HG02571 (cell line): Measurements from ENCODE around the gene HIVEP3.

Experiments
- ATAC-seq: cut with Tn5 transposase; IDR thresholded peaks from one replicate; pipeline ENCODE4 v1.9.1; 2021; ENCODE audit warnings: mild to moderate bottlenecking, moderate library complexity; ENCODE audit not compliant: unreplicated experiment

HIVEP3 gene

DNA sequence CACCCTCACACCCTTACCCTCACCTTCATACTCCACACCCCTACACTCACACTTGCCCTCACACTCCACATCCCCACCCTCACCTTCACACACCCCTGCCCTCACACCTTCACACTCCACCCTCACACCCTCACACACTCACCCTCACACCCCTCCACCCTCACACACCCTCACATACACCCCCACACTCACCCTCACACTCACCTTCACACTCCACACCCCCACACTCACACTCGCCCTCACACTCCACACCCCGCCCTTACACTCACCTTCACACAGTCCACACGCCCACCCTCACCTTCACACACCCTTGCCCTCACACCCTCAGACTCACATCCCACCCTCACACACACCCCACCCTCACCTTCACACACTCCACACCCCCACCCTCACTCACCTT is 390.6 kb downstream of the HIVEP3 start:
- ATAC-seq = no peak

DNA sequence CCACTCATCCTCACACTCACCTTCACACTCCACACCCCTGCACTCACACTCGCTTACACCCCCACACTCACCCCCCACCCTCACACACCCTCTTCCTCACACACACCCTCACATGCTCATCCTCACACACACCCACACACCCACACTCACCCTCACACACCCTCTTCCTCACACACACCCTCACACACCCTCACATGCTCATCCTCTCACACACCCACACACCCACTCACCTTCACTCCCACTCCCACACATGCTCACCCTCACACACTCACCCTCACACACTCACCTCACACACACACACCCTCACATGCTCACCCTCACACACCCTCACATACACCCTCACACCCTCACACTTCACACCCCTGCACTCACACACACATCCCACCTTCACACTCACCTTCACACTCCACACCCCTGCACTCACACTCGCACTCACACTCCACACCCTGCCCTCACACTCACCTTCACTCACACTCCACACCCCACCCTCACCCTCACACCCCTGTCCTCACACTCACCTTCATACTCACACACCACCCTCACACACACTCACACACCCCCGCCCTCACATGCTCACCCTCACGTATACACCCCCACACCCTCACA is 391.7 kb downstream of the HIVEP3 start:
- ATAC-seq = no peak

DNA sequence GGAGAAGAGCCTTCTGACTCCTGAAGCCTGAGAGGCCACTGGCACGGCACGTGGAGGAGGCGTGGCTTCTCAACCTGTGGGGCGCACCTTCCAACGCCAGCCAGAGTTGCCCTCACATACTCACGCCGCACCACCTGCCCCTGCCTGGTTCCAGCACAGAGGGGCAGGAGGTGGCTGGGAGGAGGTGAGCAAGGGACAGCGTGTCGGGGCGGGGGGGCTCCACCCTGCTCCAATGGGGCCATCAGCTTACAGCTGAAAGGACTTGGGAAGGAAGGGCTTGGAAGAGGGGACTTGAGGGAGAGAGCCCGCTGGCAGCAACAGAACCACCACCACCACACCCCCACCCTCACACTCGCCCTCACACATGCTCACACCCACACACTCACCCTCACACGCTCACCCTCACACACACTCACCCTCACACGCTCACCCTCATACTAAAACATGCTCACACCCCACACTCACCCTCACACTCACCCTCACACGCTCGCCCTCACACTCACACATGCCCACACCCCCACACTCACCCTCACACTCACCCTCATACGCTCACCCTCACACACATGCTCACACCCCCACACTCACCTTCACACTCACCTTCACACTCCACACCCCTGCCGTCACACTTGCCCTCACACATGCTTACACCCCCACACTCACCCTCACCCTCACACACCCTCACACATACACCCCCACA is 392.7 kb downstream of the HIVEP3 start:
- ATAC-seq = no peak

DNA sequence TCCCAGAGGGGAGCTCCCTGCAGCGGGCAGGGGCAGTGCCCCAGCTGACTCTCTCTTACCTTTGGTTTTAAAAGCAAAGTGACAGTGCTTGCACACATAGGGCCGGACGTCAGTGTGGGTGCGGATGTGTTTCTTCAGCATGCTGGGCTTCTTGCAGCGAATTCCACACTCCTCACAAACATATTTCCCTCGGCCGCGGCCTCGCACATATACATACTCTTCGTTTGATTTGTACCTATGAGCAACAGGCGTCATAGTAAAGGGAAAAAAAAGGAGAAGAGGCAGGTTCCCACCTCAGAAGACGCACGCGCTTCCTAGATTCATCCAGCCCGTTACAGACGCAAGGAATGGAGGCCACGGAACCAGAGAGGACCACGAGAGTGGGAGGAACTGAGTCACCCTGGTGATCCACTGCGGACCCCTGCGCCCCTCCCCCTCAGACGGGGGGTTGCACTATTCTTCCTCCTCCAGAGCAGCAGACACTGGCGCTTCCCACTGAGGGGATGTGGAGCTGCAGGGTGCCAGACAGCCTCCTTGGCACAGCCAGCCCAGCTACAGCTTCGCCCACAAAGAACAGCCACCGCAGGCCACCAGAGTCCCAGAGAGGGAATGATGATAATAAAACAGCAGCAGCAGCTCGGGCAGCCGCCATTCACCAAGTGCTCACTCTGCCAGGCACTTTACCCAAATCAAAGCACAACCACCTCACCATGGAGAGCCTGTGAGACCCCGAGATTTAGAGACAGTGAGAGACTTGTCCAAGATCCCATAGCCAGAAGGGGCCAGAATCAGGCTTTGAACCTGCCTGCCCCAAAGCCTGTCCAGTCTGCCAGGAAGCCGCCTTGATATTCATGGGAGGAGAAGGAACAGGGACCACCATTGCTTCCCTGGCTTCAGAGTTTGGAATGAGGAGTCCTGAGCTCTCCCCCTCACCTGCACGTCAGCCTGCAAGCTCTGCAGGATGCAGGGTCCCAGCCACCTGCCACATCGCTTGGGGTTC is 393.7 kb downstream of the HIVEP3 start:
- ATAC-seq = no peak

DNA sequence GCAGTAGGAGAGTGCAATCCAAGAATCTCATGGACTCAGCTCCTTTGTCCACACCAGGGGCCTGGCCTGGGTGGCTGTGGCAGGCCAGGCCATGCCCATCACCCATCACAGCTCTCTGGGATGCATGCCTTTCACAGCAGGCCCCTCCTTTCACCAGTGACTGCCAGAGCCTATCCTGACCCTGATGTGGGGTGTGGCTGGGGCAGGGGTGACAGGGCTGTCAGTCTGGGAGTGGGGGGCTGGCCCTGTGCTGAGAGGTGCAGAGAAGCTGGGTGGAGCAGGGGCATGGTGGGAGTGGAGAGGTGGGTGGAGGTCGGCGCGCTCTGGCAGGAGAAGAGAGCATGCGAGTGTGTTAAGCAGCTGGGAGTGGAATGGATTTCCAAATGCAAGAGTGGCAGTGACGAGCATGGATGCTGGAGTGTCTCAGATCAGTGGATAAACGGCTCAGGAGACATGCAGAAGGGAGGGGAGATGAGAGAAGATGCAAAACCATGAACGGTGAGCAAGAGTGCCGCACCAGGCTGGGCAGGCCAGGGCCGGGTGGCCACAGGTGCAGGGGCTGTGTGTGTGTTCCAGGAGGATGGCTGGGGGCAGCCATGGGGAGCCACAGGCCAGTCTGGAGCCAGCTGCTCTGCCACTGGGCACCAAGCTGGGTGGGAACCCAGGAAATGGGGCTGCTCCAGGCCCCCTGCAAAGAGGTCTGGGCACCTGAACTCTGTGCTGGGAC is 394.6 kb downstream of the HIVEP3 start:
- no peak for ATAC-seq

DNA sequence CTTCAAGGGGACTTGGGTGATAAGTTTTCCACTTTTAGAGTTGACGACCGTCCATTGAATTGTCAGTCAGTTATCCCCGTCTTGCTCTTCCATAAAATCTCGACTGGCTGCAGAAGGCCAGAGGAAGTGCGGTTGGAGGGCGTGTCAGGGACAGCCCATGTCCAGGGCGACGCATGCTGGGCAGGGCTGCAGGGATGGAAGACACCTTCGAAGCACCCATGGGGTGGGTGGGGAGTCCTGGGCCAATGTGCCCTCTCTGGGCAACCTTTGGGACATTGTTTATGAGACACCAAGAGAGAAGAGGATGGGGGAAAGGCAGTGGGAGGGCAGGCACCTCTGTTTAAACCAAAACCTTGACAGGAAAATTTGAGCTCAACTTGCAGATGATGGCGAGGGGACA is 395.7 kb downstream of the HIVEP3 start:
- ATAC-seq = no peak

DNA sequence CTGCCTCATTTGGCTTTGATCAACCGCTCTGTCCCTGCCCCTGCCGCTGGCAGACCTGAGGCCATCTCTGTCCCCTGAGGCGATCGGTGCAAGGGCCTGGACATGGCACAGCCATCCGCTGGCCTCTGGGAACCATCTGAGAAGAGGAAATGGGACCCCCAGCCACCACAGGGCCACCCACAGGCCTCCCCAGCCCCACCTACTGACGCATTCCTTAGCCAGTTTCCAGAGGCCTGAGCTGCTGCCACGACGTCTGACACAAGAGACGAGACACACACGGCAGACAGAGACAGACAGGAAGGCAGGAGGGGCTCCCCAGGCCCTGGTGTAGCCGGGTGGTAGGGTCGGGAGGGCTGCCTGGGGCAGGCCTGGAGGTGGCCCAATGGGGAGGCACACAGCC is 397.0 kb downstream of the HIVEP3 start:
- no peak for ATAC-seq

DNA sequence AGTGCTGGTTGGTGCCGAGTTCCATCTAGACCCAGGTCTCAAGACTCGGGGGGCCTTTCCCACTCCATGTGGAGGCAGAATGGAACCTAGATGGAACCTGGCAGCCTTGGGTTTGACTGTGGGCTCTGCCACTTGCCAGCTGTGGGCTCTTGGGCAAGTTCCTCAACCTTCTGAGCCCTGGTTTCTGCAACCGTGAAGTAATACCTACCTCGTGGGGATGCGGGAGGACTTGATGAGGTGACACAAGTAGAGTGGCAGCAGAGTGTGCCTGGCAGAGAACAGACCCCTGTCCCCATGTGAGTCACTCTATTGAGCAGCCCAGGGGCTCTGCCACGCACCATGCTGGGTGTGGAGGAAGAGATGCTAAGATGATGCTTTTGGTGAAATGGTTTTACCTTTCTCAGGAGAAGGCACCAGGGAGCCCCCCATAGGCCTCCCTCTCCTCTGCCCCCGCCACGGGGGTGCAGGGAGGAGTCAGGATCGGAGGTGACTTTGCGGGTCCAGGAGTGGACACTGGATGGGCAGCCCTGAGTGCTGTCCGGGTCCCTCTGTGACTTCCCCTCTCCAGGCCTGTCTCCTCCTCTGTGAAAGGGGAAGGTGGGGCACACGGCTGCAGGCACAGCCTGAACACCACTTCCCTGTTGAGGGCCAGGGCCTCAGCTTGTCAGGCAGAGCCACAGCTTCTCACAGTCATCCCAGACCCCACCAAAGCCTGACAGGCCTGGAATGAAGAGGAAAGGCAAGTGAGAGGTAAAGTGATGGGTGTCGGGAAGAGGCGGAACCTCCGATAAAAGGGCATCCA is 397.6 kb downstream of the HIVEP3 start:
- ATAC-seq = no peak

DNA sequence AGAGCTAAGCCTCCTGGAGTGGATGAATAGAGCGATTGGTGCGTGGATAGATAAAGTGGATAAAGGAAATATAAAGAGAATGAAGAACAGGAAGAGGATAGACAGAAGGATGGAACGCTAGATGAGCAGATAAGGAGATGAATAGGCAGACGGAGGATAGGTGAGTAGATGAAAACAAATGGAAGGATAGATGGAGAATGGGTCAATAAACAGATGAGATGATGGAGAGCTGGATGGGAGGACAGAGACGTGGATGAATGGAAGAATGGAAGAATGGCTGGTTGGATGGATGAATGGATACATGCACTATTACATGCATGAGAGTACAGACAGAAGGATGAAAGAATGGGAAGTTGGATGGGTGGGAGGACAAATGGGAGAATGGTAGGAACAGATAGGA is 399.1 kb downstream of the HIVEP3 start:
- ATAC-seq = no peak

DNA sequence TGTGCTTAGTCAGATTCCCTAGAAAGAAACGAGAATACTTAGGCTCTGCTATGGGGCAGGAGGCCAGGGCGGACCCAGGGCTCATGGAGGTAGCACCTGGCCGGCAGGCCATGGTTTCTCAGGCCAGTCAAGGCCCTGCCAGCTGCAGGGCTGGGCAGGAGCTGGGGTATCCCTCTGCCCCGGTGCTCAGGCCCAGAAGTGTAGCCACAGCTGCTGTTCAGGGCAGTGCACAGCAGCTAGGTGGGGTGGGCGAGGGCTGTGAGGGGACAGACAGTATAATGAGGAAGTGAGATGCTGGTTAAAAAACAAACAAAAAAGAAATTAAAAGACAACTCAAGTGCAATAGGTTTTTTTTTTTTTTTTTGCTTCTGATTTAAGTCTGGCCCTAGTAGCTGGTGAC is 400.3 kb downstream of the HIVEP3 start:
- no peak for ATAC-seq

DNA sequence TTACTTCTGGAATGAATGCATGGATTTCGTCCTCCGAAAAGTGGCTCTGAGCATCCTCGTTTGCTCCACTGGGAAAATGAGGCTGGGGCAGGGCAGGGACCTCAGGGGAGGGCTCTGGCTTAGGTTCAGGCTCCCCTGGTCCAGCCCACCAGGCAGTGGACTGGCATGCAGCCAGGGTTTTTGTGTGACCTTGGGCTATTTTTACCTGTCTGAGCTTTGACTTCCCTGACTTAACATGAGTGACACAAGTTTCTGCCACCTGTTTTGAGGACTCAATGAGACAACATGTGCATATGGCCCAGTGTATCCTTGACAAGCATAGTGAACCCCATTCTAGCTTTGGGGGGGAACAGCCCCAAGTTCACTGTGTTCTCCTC is 401.7 kb downstream of the HIVEP3 start:
- no peak for ATAC-seq

DNA sequence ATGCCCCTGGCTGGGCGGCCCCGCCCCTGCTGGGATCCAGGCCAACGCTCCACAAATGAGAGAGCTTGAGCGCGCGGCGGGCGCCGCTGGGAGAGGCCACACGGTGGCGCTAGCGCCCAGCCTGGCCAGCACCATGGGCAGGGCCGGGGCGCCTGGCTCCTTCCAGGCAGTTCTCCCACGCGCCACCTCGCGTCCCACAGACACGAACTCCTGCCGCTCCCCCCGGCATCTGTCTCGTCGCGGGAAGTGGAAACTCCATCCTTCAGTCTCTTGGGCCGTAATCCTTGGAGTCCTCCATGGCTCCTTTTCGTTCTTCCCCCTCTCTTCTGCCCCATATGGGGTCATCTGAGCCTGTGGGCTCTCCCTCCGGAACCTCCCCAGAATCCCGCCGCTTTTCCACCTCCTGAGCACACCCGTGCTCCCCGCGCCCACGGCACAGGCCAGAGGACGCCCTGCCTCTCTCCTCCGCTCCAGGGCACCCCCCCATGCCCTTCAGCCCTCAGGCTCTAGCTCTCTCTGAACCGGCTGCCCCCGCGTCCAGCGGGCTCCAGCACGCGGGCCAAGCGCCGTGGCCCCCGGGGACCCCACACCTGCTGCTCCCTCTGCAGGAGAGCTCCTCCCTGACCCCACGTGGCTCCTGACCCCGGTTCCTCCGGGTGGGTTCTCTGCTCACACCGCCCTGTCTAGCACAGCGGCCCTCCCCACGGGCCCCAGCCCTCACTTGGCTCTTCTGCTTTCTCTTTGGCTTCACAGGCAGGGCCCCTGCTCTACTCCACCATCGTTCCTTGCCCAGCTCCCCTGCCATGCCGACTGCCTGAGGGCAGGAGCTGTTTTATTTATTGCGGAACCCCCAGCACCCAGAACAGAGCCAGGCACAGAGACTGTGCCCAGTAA is 402.3 kb downstream of the HIVEP3 start:
- peak; percentile 59 for ATAC-seq

DNA sequence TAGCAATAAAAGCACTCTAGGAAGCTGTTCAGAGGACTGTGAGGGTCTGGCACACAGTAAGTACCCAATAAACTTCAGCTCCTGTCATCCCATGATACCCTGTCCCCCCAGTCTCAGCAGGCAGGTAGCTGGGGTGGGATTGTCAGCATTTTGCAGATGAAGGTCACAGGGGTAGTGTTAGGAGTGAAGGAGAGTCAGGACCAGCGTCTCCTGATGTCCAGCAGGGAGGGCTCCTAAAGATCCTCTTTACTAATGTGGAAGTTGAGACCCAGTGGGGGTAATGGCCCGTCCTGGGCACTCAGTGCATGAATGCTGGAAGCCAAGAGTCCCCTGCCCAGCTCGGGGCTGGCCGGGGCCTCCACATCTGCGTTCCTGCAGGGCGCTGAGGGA is 402.9 kb downstream of the HIVEP3 start:
- no peak for ATAC-seq

DNA sequence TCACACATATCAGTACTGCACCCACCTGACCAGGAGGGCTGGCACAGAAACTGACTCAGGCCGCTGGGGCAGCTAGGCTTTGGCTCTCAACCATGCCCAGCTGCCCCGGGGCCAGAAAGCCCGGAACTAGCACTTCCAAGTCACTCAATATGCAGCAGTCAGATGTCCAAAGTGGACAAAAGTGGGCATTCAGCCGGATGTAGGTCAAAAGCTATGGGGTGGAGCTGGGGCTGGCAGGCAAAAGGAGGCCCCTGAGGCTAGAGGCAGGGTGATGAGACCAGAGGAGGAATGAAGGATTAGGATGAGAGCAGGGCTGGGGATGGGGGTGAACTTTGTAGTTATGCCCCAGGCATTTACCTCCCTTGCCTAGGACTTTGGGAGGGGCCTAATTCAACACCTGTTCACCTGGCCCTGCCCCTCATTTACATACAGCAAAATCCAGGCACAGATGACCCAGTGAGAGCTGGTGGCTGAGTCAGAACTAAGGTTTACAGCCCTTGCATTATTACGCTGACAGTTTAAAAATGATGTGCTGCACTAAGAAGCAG is 403.5 kb downstream of the HIVEP3 start:
- ATAC-seq = no peak

DNA sequence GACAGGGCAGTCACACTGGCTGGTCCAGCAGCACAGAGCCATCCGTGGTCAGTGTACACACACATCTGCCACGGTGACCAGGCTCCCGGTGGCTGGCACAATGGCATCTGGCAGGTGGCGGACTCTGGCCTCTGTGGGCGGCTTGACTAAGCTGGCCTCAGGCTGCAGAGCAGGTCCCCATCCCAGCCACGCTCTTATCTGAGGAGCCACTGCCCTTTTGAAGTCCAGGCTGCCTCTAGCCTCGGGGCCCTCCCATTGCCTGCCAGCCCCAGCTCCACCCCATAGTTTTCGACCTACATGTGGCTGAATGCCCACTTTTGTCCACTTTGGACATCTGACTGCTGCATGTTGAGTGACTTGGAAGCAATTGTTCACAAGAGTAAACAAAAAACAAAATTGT is 404.3 kb downstream of the HIVEP3 start:
- no peak for ATAC-seq

DNA sequence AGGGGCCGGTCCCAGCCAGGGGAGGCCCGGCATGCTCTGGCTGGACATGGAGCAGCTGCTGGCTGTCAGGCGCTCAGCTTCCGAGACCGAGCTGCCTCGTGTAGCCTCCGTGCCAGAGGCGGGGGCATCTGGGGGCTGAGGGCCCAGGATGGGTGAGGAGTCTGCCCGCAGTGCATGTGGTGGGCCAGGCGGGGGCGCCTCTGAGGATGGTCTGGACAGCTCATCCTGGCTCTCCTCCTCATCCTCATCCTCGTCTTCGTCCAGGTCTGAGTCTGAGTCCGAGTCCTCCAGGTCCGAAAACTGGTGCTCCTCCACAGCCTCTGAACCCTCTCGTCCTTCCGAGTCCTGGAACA is 405.4 kb downstream of the HIVEP3 start:
- no peak for ATAC-seq

DNA sequence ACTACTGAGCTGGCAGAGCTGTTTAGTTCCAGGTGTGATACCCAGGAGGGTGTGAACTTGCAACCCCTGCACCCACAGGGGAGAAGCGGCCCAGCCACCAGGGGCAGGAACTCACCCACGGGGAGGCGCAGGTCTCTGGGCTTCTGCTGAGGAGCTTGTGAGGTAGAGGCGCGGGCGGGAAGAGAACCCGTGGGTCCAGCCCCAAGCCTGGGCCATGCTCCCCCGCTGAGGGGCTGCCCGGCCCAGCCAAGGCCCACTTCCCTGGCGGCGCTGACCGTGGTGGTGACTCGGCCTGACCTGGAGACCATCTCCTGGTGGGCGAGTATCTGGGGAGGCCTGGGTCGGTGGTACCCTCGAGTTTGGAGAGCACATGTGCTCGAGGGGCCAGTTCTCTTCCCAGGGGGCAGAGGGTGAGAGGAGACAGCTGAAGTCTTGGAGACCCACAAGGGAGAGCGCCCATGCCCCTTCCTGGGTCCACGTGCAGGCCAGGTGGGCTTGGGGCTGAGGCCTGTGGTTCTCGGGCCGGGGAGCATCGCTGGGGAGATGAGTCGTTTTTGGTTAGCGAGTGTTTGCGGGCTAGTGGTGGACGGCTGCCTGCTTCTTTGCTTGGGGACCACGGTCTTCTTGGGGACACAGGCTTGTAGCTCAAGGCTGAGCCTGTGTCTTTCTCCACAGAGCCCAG is 405.9 kb downstream of the HIVEP3 start:
- ATAC-seq = no peak

DNA sequence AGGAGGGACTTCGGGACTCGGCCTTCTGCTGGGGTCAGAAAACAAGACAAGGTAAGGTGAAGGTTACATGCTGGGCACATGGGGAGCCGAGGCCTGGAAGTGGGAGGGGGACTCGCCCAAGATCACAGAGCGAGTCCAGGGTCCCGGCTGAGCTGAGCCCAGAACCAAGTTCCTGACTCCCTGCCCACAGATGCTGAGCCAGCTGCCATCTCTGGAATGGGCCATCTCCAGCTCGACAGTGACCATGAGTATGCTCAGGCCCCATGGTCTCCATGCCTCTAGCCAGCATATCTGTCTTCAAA is 407.5 kb downstream of the HIVEP3 start:
- ATAC-seq = no peak
